IPS DF 6.9 (cell line): ENCODE measurements around the gene CCR5.

ENCODE experiments used
- DNase-seq: peaks from one replicate; pipeline ENCODE4 v3.0.0-alpha.2; 2013; ENCODE audit warnings: low read depth, low spot score
- H3K27ac ChIP-seq: one replicate; pipeline ENCODE4 v1.5.1; 2013; ENCODE audit warnings: low read length, control low read depth
- H3K27me3 ChIP-seq: 2 replicates; pipeline ENCODE4 v1.6.1; 2013; ENCODE audit warnings: mild to moderate bottlenecking, low read length; ENCODE audit not compliant: control insufficient read depth, insufficient read depth
- H3K36me3 ChIP-seq: 2 replicates; pipeline ENCODE4 v1.6.1; 2013; ENCODE audit warnings: low read length; ENCODE audit not compliant: control insufficient read depth, insufficient read depth
- H3K4me1 ChIP-seq: 2 replicates; pipeline ENCODE4 v1.6.1; 2013; ENCODE audit warnings: low read length; ENCODE audit not compliant: control insufficient read depth, insufficient read depth
- H3K4me3 ChIP-seq: 2 replicates; pipeline ENCODE4 v1.5.1; 2013; ENCODE audit warnings: mild to moderate bottlenecking, low read length
- H3K9me3 ChIP-seq: 2 replicates; pipeline ENCODE4 v1.6.1; 2013; ENCODE audit warnings: low read length, inconsistent platforms; ENCODE audit not compliant: control insufficient read depth, insufficient read depth
- WGBS: extraction: QIAGEN DNeasy Blood & Tissue Kit; methylation state at CpG from one replicate; pipeline ENCODE4 v1.1.7; 2013; ENCODE audit warnings: mixed read lengths, missing lambda C conversion rate; ENCODE audit not compliant: insufficient read length, insufficient coverage; 5-methylcytosine and 5-hydroxymethylcytosine counted together

The CCR5 gene

GRCh38 chr3:46348823-46349482 is 21.8 kb upstream of the CCR5 start:
- no peak for DNase-seq
- no peak overlapping the region for H3K4me3 ChIP-seq
- no peaks in the 10 kb centered on the region for H3K36me3 ChIP-seq
- no CpG with 5 or more reads among the region's 3 CpGs for WGBS
- H3K27ac ChIP-seq: no peak overlapping the region
- no peaks in the 10 kb centered on the region for H3K9me3 ChIP-seq
- no peaks in the 10 kb centered on the region for H3K27me3 ChIP-seq
- H3K4me1 ChIP-seq: no peaks in the 10 kb centered on the region; the same call in 1 of the 2 replicates

GRCh38 chr3:46349484-46350261 is 21.1 kb upstream of the CCR5 start:
- no peak for DNase-seq
- H3K27me3 ChIP-seq: no peaks in the 10 kb centered on the region
- no CpG with 5 or more reads among the region's 2 CpGs for WGBS
- H3K36me3 ChIP-seq: no peaks in the 10 kb centered on the region
- H3K27ac ChIP-seq: no peak overlapping the region
- no peaks in the 10 kb centered on the region; the same call in 1 of the 2 replicates for H3K4me1 ChIP-seq
- H3K4me3 ChIP-seq: no peak overlapping the region
- H3K9me3 ChIP-seq: no peaks in the 10 kb centered on the region

DNA sequence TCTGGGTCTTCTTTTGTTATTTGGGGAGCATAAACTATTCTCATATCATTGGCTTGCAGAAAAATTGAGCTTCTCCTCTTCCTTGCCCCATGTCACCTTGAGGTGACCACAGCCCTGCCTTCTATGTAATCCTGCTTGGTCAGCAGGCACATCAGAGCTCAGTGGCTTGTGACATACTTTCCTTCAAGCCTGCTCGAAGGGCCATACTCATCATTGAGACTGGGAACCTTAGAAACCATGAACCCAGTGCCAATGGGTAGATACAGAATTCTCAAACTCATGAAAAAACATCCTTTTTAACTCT is 20.5 kb upstream of the CCR5 start:
- Histone ChIP-seq H3K4me1 (no peaks in the 10 kb centered on the region; the same call in 1 of the 2 replicates), H3K27ac (no peak overlapping the region), H3K4me3 (no peak overlapping the region), H3K36me3 (no peaks in the 10 kb centered on the region), H3K27me3 (no peaks in the 10 kb centered on the region), H3K9me3 (no peaks in the 10 kb centered on the region)
- WGBS: no CpG with 5 or more reads among the region's 1 CpG
- DNase-seq: no peak

- H3K27ac ChIP-seq: no peak overlapping the region
- no peak overlapping the region for H3K4me3 ChIP-seq
- no CpG with 5 or more reads among the region's 3 CpGs for WGBS
- H3K27me3 ChIP-seq: no peaks in the 10 kb centered on the region
- H3K9me3 ChIP-seq: no peaks in the 10 kb centered on the region
- no peaks in the 10 kb centered on the region; the same call in 1 of the 2 replicates for H3K4me1 ChIP-seq
- H3K36me3 ChIP-seq: no peaks in the 10 kb centered on the region
- DNase-seq: no peak
Observed at GRCh38 chr3:46351646-46352045, 19.1 kb upstream of the CCR5 start.

GRCh38 chr3:46353090-46353489 is 17.7 kb upstream of the CCR5 start:
- no peak for DNase-seq
- no peaks in the 10 kb centered on the region for H3K27me3 ChIP-seq
- no peak overlapping the region for H3K4me3 ChIP-seq
- H3K4me1 ChIP-seq: no peaks in the 10 kb centered on the region; the same call in 1 of the 2 replicates
- H3K27ac ChIP-seq: no peak overlapping the region
- WGBS: no CpG with 5 or more reads among the region's 4 CpGs
- no peaks in the 10 kb centered on the region for H3K9me3 ChIP-seq
- no peaks in the 10 kb centered on the region for H3K36me3 ChIP-seq

DNA sequence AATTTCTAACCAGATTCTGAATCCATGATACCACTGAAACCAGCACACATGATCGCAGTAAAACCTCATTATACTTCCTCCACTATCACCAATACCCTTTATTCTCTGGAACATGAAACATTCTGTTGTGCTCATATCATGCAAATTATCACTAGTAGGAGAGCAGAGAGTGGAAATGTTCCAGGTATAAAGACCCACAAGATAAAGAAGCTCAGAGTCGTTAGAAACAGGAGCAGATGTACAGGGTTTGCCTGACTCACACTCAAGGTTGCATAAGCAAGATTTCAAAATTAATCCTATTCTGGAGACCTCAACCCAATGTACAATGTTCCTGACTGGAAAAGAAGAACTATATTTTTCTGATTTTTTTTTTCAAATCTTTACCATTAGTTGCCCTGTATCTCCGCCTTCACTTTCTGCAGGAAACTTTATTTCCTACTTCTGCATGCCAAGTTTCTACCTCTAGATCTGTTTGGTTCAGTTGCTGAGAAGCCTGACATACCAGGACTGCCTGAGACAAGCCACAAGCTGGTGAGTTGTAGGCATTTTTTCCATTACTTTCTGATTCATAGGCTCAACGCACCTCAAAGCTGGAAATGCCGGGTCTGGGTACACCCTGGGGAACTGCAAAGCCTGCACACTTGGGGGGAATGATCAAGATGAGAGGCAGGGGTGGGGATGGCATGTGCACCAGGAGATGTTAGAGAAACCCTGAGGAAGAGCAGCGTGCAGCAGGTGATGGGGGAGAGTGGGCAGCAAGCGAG is 16.9 kb upstream of the CCR5 start, which contains the start of gene CCR2:
Gene CCR2 (plus strand): TSS at position 465 of the 764 bp plus-strand sequence. CDS start 3,417 bp downstream, outside the sequence.
- Histone ChIP-seq H3K4me1 (no peaks in the 10 kb centered on the region; the same call in 1 of the 2 replicates), H3K9me3 (no peaks in the 10 kb centered on the region), H3K4me3 (no peak within 1 kb of the TSS), H3K36me3 (no peaks in the 10 kb centered on the region), H3K27me3 (no peaks in the 10 kb centered on the region), H3K27ac (no peak within 1 kb of the TSS)
- WGBS: 100% methylated on average over 1 of the region's 7 CpGs
- no peak for DNase-seq

DNA sequence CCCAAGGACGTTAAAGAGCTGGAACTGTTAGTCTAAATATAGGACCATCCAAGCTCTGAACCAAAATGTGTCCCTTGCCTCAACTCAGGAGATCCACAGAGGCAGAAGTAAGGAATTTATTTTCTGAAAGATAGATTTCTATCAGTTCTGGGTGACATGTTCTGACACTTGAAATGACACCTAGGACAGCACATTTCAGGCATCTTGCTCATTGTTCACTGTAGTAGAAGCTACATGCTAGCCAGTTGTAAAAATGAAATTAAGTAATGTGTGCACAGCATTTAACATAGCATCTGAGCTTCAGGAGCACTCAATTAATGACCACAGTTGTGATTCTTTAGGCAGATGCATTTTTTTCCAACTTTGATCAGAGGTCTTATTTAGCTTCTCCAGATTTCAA is 16.3 kb upstream of the CCR5 start:
- H3K4me3 ChIP-seq: no peak overlapping the region
- no peaks in the 10 kb centered on the region for H3K27me3 ChIP-seq

DNA sequence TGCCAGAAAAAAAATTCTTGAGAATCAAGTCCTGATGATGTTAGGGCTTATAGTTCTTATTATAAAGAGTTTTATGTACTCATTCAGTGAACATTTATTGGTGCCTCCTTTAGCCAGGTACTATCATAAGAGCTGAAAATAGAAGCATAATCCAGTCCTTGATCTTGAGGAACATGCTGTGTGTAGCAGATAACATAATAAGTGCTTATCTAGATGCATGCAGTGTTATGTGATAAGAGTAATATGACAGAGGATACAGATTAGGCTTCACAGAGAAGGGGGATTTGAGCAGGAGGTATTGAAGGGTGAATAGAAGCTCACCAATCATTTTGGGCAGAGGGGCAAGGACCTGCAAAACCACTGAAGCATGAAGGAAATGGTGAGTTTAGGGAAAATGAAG is 15.8 kb upstream of the CCR5 start:
- DNase-seq: no peak
- H3K4me1 ChIP-seq: no peaks in the 10 kb centered on the region; the same call in 1 of the 2 replicates
- no peaks in the 10 kb centered on the region for H3K9me3 ChIP-seq
- H3K4me3 ChIP-seq: no peak overlapping the region
- H3K36me3 ChIP-seq: no peaks in the 10 kb centered on the region
- no peak overlapping the region for H3K27ac ChIP-seq
- H3K27me3 ChIP-seq: no peaks in the 10 kb centered on the region

More for the DNA sequence above, 16.3 kb upstream of the CCR5 start:
- no peaks in the 10 kb centered on the region; the same call in 1 of the 2 replicates for H3K4me1 ChIP-seq
- WGBS: no CpG with 5 or more reads among the region's 1 CpG
- no peak overlapping the region for H3K27ac ChIP-seq
- no peaks in the 10 kb centered on the region for H3K9me3 ChIP-seq
- H3K36me3 ChIP-seq: no peaks in the 10 kb centered on the region
- DNase-seq: no peak

DNA sequence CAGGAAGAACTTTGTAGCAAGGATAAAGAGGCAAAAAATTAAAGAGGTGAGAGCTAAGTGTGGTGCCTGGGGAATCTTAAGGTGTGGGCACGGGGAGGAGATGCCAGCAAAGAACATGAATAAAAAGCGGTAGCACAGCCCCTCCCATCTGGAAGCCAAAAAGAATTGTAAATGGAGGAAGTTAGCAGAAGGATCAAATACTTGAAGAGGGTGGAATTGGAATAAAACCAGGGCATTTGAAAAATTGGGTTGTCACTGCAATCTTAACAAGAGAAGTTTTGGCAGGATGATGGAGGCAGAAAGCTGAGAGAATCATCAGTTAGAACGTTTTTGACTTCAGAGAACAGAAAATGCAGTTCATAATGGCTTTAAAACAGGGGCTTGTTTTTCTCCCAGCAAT is 14.5 kb upstream of the CCR5 start:
- no peaks in the 10 kb centered on the region; the same call in 1 of the 2 replicates for H3K4me1 ChIP-seq
- no CpG with 5 or more reads among the region's 3 CpGs for WGBS
- H3K27ac ChIP-seq: no peak overlapping the region
- no peak for DNase-seq
- H3K36me3 ChIP-seq: no peaks in the 10 kb centered on the region
- H3K9me3 ChIP-seq: no peaks in the 10 kb centered on the region
- no peaks in the 10 kb centered on the region for H3K27me3 ChIP-seq
- H3K4me3 ChIP-seq: no peak overlapping the region

DNA sequence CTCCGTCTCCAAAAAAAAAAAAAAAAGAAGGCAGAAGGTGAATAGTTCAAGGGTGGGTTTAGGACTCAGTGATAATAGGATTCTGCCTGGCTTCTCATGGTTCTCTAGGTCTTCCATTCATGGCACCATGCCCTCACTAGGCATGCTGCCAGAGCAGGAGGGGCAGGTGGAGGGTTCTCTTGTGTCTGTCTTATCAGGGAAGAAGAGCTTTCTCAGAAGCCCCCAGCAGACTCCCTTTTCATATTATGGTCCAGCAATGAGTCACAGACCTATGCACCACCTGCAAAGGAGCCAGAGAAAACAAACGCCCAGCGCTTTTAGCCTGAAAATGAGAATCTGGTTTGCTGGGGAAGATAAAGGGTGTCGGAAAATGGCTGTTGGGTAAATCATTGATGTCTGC is 13.8 kb upstream of the CCR5 start:
- WGBS: no CpG with 5 or more reads among the region's 4 CpGs
- no peaks in the 10 kb centered on the region for H3K27me3 ChIP-seq
- H3K27ac ChIP-seq: no peak overlapping the region
- no peak for DNase-seq
- H3K4me3 ChIP-seq: no peak overlapping the region
- no peaks in the 10 kb centered on the region for H3K36me3 ChIP-seq
- no peaks in the 10 kb centered on the region; the same call in 1 of the 2 replicates for H3K4me1 ChIP-seq
- H3K9me3 ChIP-seq: no peaks in the 10 kb centered on the region
